ENCODE results near the gene TMEM259. TPM values are rescaled to one million over a fixed set of nuclear protein-coding genes. Genes with fewer than 3 reads are reported as not detected.

TMEM259 gene
- total and polyA plus RNA-seq, 2 of the 13 experiments (the other 11 are each of a cell fraction or from before 2014, with no cell fraction given), result 64.7 to 164 TPM

DNA sequence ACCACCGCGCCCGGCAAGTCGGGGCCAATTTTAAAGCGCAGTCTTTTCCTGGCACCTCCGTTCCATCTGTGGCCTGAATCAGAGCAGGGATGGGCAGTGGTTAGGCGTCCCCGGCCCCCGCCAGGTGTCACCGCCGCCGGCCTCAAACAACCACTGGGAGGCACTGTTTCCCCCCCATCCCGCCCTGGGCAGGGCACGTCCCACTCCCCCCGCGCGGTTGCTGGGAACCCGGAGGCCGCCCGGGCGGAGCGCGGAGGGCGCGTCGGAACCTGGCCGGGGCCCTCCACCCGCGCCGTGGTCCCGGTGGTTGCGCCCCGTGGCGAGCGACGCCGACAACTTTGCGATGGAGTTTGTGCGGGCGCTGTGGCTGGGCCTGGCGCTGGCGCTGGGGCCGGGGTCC lies 20.8 kb downstream of the TMEM259 start, which contains the start of gene GRIN3B (continued):
- TF ChIP-seq, protein P1, sequence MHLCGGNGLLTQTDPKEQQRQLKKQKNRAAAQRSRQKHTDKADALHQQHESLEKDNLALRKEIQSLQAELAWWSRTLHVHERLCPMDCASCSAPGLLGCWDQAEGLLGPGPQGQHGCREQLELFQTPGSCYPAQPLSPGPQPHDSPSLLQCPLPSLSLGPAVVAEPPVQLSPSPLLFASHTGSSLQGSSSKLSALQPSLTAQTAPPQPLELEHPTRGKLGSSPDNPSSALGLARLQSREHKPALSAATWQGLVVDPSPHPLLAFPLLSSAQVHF (CRISPR knock-in tag; IDR thresholded peaks at IDR 0.05), result no peak
- no peak for TF ChIP-seq SP140L (CRISPR knock-in tag; IDR thresholded peaks at IDR 0.05; ENCODE audit: borderline replicate concordance)
- TF ChIP-seq, protein P2, sequence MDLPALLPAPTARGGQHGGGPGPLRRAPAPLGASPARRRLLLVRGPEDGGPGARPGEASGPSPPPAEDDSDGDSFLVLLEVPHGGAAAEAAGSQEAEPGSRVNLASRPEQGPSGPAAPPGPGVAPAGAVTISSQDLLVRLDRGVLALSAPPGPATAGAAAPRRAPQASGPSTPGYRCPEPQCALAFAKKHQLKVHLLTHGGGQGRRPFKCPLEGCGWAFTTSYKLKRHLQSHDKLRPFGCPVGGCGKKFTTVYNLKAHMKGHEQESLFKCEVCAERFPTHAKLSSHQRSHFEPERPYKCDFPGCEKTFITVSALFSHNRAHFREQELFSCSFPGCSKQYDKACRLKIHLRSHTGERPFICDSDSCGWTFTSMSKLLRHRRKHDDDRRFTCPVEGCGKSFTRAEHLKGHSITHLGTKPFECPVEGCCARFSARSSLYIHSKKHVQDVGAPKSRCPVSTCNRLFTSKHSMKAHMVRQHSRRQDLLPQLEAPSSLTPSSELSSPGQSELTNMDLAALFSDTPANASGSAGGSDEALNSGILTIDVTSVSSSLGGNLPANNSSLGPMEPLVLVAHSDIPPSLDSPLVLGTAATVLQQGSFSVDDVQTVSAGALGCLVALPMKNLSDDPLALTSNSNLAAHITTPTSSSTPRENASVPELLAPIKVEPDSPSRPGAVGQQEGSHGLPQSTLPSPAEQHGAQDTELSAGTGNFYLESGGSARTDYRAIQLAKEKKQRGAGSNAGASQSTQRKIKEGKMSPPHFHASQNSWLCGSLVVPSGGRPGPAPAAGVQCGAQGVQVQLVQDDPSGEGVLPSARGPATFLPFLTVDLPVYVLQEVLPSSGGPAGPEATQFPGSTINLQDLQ (CRISPR knock-in tag; IDR thresholded peaks at IDR 0.05), result no peak
- TF ChIP-seq, protein P3, sequence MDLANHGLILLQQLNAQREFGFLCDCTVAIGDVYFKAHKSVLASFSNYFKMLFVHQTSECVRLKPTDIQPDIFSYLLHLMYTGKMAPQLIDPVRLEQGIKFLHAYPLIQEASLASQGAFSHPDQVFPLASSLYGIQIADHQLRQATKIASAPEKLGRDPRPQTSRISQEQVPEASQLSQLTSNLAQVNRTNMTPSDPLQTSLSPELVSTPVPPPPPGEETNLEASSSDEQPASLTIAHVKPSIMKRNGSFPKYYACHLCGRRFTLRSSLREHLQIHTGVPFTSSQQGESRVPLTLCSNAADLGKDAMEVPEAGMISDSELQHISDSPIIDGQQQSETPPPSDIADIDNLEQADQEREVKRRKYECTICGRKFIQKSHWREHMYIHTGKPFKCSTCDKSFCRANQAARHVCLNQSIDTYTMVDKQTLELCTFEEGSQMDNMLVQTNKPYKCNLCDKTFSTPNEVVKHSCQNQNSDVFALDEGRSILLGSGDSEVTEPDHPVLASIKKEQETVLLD (CRISPR knock-in tag; IDR thresholded peaks at IDR 0.05; ENCODE audit: low read depth), result no peak
- TF ChIP-seq TSC22D2 (CRISPR knock-in tag; IDR thresholded peaks at IDR 0.05; ENCODE audit: borderline replicate concordance), result no peak
- TF ChIP-seq PTBP1 (IDR thresholded peaks at IDR 0.05; ENCODE audit: low read depth, low read length, poor library complexity, severe bottlenecking), result no peak
- no peak for TF ChIP-seq ZFP36 (IDR thresholded peaks at IDR 0.05; ENCODE audit: borderline replicate concordance, low read depth, low read length, partially characterized antibody)
- 0 out of 2 replicates have a peak, but pooled peaks have one; percentile 17 for TF ChIP-seq SP4 (CRISPR knock-in tag; IDR thresholded peaks at IDR 0.05)
- no peak for TF ChIP-seq ZNF660 (CRISPR knock-in tag; IDR thresholded peaks at IDR 0.05; ENCODE audit: borderline replicate concordance, low read depth)
- TF ChIP-seq, protein P4, sequence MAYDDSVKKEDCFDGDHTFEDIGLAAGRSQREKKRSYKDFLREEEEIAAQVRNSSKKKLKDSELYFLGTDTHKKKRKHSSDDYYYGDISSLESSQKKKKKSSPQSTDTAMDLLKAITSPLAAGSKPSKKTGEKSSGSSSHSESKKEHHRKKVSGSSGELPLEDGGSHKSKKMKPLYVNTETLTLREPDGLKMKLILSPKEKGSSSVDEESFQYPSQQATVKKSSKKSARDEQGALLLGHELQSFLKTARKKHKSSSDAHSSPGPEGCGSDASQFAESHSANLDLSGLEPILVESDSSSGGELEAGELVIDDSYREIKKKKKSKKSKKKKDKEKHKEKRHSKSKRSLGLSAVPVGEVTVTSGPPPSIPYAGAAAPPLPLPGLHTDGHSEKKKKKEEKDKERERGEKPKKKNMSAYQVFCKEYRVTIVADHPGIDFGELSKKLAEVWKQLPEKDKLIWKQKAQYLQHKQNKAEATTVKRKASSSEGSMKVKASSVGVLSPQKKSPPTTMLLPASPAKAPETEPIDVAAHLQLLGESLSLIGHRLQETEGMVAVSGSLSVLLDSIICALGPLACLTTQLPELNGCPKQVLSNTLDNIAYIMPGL (CRISPR knock-in tag; IDR thresholded peaks at IDR 0.05; ENCODE audit: borderline replicate concordance in 1 of 2, low read depth in 1 of 2), result peak; percentile 36 to 77; a peak in 3 of 4 replicates
- TF ChIP-seq ZNF224 (CRISPR knock-in tag; IDR thresholded peaks at IDR 0.05), result no peak
- no peak for TF ChIP-seq GABPA (IDR thresholded peaks at IDR 0.05; ENCODE audit: low read depth, low read length)
- TF ChIP-seq GABPA (CRISPR knock-in tag; IDR thresholded peaks at IDR 0.05; ENCODE audit: low read depth), result no peak
- TF ChIP-seq IRX3 (CRISPR knock-in tag; IDR thresholded peaks at IDR 0.05; ENCODE audit: borderline replicate concordance, low read depth), result no peak
- no peak for TF ChIP-seq FOXM1 (CRISPR knock-in tag; IDR thresholded peaks at IDR 0.05)
- TF ChIP-seq ZNF331 (CRISPR knock-in tag; IDR thresholded peaks at IDR 0.05), result no peak
- no peak for TF ChIP-seq CBFB (CRISPR knock-in tag; IDR thresholded peaks at IDR 0.05)
- TF ChIP-seq, protein P5, sequence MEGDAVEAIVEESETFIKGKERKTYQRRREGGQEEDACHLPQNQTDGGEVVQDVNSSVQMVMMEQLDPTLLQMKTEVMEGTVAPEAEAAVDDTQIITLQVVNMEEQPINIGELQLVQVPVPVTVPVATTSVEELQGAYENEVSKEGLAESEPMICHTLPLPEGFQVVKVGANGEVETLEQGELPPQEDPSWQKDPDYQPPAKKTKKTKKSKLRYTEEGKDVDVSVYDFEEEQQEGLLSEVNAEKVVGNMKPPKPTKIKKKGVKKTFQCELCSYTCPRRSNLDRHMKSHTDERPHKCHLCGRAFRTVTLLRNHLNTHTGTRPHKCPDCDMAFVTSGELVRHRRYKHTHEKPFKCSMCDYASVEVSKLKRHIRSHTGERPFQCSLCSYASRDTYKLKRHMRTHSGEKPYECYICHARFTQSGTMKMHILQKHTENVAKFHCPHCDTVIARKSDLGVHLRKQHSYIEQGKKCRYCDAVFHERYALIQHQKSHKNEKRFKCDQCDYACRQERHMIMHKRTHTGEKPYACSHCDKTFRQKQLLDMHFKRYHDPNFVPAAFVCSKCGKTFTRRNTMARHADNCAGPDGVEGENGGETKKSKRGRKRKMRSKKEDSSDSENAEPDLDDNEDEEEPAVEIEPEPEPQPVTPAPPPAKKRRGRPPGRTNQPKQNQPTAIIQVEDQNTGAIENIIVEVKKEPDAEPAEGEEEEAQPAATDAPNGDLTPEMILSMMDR (CRISPR knock-in tag; IDR thresholded peaks at IDR 0.05), result peak; percentile 78
- no peak for TF ChIP-seq ZNF83 (CRISPR knock-in tag; IDR thresholded peaks at IDR 0.05; ENCODE audit: borderline replicate concordance)
- no peak for TF ChIP-seq ZSCAN20 (CRISPR knock-in tag; IDR thresholded peaks at IDR 0.05; ENCODE audit: borderline replicate concordance)
- no peak for TF ChIP-seq NFE2 (CRISPR knock-in tag; IDR thresholded peaks at IDR 0.05)
- TF ChIP-seq ZNF703 (CRISPR knock-in tag; IDR thresholded peaks at IDR 0.05; ENCODE audit: borderline replicate concordance), result no peak

All from HepG2 (cell line).